ENCODE results near the gene CASK.

DNA sequence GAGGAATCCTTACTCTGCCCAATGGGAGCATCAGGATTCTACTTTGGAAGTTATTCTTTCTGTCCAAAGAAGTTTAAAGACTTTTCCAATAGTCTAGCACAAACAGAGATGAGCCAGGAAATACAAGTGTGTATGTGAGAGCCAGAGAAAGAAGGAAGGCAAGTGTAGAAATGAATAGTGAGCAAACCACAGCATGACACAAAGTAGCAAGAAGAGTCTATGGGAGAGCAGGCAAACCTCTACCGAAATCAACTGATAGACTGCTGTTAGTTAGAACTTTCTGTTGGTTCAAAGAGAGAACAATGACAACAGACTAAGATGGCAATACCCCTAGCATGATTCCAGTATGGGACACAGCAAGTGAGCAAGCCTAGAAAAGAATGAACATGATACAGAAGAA, 250.7 kb downstream of the CASK start:
- TF ChIP-seq EZH2 (IDR thresholded peaks at IDR 0.05), result no peak
- no peak for TF ChIP-seq POLR2AphosphoS5 (IDR thresholded peaks at IDR 0.05; ENCODE audit: borderline replicate concordance, low read depth, low read length)
